ENCODE results near the gene ZC2HC1B.

Gene ZC2HC1B

DNA sequence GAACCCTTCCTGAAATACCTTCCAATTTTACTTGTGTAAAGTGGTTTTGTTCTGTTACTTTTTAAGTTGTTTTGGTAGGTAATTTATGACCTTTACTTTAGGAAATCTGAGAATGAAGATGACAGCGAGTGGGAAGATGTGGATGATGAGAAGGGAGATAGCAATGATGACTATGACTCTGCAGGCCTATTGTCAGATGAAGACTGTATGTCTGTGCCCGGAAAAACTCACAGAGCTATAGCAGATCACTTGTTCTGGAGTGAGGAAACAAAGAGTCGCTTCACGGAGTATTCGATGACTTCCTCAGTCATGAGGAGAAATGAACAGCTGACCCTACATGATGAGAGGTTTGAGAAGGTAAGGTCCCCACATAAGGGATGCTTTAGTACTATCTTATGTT is 6.6 kb upstream of the ZC2HC1B start:
- Histone ChIP-seq H3K36me3 (ENCODE audit: control insufficient read depth, low read length) (peaks cover 78% of the 10 kb centered on the region), H3K79me2 (ENCODE audit: control insufficient read depth, low read length) (peaks cover 37% of the 10 kb centered on the region), H3K27ac (ENCODE audit: low read depth, low read length) (no peak overlapping the region), H3K27me3 (ENCODE audit: control insufficient read depth, low read length) (no peaks in the 10 kb centered on the region), H3K9me2 (replicated peaks; ENCODE audit: control insufficient read depth, low read length) (no peaks in the 10 kb centered on the region), H3K9me3 (ENCODE audit: control insufficient read depth, insufficient read depth, low read length) (no peaks in the 10 kb centered on the region), H3K4me3 (ENCODE audit: low read length) (no peak overlapping the region), H3K4me2 (ENCODE audit: low read length) (no peak overlapping the region), H3K4me1 (ENCODE audit: control insufficient read depth, low read length) (no peaks in the 10 kb centered on the region), H3F3A (ENCODE audit: control insufficient read depth, insufficient read depth) (no peaks in the 10 kb centered on the region), H4K20me1 (ENCODE audit: control insufficient read depth, insufficient read depth, low read depth, low read length) (no peaks in the 10 kb centered on the region)
- TF ChIP-seq, protein P1, sequence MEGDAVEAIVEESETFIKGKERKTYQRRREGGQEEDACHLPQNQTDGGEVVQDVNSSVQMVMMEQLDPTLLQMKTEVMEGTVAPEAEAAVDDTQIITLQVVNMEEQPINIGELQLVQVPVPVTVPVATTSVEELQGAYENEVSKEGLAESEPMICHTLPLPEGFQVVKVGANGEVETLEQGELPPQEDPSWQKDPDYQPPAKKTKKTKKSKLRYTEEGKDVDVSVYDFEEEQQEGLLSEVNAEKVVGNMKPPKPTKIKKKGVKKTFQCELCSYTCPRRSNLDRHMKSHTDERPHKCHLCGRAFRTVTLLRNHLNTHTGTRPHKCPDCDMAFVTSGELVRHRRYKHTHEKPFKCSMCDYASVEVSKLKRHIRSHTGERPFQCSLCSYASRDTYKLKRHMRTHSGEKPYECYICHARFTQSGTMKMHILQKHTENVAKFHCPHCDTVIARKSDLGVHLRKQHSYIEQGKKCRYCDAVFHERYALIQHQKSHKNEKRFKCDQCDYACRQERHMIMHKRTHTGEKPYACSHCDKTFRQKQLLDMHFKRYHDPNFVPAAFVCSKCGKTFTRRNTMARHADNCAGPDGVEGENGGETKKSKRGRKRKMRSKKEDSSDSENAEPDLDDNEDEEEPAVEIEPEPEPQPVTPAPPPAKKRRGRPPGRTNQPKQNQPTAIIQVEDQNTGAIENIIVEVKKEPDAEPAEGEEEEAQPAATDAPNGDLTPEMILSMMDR (IDR thresholded peaks at IDR 0.05; ENCODE audit: low read depth, low read length, poor library complexity, severe bottlenecking), result no peak
- no peak for TF ChIP-seq EZH2phosphoT487 (IDR thresholded peaks at IDR 0.05; ENCODE audit: borderline replicate concordance, low read length)

DNA sequence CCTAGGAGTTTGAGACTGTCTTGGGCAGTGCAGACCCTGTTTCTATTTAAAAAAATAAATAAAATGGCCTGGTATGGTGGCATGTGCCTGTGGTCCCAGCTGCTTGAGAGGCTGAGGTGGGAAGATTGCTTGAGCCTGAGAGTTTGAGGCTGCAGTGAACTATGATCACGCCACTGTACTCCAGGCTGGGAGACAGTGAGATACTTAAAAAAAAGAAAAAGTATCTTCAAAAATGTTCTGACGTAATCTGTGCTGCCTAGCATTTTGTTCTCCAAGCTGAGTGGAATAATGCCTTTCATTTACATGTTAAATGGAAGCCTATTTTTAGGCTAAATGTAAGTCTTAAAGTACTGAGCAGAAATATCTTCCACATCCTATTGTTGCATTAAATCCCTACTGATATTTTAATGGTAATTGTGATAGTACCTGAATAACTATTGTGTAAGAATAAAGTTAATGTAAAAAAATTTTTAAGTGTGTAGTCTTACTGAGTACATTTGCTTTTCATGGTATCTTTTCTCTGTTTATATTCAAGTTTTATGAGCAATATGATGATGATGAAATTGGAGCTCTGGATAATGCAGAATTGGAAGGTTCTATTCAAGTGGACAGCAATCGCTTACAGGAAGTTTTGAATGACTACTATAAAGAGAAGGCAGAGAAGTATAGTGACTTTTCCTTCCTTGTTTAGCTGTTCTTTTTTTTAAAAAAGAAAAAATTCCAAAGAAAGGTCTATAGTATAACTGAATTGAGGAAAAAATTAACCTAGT is 4.2 kb upstream of the ZC2HC1B start:
- no peak overlapping the region for H3K4me3 ChIP-seq (ENCODE audit: low read length)
- H3K79me2 ChIP-seq (ENCODE audit: control insufficient read depth, low read length), result peaks cover 18% of the 10 kb centered on the region
- no peaks in the 10 kb centered on the region for H3K27me3 ChIP-seq (ENCODE audit: control insufficient read depth, low read length)
- H3F3A ChIP-seq (ENCODE audit: control insufficient read depth, insufficient read depth), result no peaks in the 10 kb centered on the region
- no peak overlapping the region for H3K27ac ChIP-seq (ENCODE audit: low read depth, low read length)
- no peak overlapping the region for H3K4me2 ChIP-seq (ENCODE audit: low read length)
- H3K9me2 ChIP-seq (replicated peaks; ENCODE audit: control insufficient read depth, low read length), result no peaks in the 10 kb centered on the region
- no peaks in the 10 kb centered on the region for H3K9me3 ChIP-seq (ENCODE audit: control insufficient read depth, insufficient read depth, low read length)
- no peaks in the 10 kb centered on the region for H4K20me1 ChIP-seq (ENCODE audit: control insufficient read depth, insufficient read depth, low read depth, low read length)
- TF ChIP-seq EZH2phosphoT487 (IDR thresholded peaks at IDR 0.05; ENCODE audit: borderline replicate concordance, low read length), result no peak
- TF ChIP-seq, protein P1 (IDR thresholded peaks at IDR 0.05; ENCODE audit: low read depth, low read length, poor library complexity, severe bottlenecking), result no peak
- peaks cover 91% of the 10 kb centered on the region for H3K36me3 ChIP-seq (ENCODE audit: control insufficient read depth, low read length)
- H3K4me1 ChIP-seq (ENCODE audit: control insufficient read depth, low read length), result no peaks in the 10 kb centered on the region

DNA sequence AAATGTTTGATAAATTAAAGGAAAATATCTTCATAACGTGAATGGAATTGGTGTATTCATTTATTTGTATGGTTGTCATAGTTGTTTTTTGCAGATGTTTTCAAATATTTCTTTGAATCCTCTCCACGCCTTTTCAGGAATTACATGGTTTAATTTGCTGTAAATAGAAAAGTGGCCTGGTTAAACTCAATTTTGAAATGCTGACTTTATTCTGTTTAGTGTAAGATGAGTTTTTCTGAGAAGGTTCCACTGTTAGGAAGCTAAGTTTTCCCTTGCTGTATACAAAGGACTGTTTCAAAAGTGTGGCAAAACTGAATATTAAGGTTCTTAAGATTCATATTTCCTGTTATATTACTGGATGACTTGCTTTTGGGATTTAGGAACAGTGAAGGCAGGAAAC is 503 bp upstream of the ZC2HC1B start:
- peaks cover 65% of the 10 kb centered on the region for H3K36me3 ChIP-seq (ENCODE audit: control insufficient read depth, low read length)
- peaks cover 3% of the 10 kb centered on the region; the same call in 1 of the 2 replicates for H3F3A ChIP-seq (ENCODE audit: control insufficient read depth, insufficient read depth)
- H3K4me1 ChIP-seq (ENCODE audit: control insufficient read depth, low read length), result no peaks in the 10 kb centered on the region
- no peaks in the 10 kb centered on the region for H3K79me2 ChIP-seq (ENCODE audit: control insufficient read depth, low read length)
- H3K27me3 ChIP-seq (ENCODE audit: control insufficient read depth, low read length), result no peaks in the 10 kb centered on the region
- H3K4me2 ChIP-seq (ENCODE audit: low read length), result no peak overlapping the region
- no peak overlapping the region for H3K27ac ChIP-seq (ENCODE audit: low read depth, low read length)
- H3K4me3 ChIP-seq (ENCODE audit: low read length), result no peak overlapping the region
- H3K9me2 ChIP-seq (replicated peaks; ENCODE audit: control insufficient read depth, low read length), result no peaks in the 10 kb centered on the region
- H3K9me3 ChIP-seq (ENCODE audit: control insufficient read depth, insufficient read depth, low read length), result no peaks in the 10 kb centered on the region
- no peak for TF ChIP-seq EZH2phosphoT487 (IDR thresholded peaks at IDR 0.05; ENCODE audit: borderline replicate concordance, low read length)
- TF ChIP-seq, protein P1 (IDR thresholded peaks at IDR 0.05; ENCODE audit: low read depth, low read length, poor library complexity, severe bottlenecking), result no peak
- no peaks in the 10 kb centered on the region for H4K20me1 ChIP-seq (ENCODE audit: control insufficient read depth, insufficient read depth, low read depth, low read length)

Data from DOHH2 (cell line).